PFSK-1 (cell line): ENCODE results near the gene PHYHD1.

Experiments used
- POLR2AphosphoS5 ChIP-seq: IDR thresholded peaks from 2 replicates; pipeline ENCODE4 v1.6.1; 2012; ENCODE audit warnings: low read depth, mild to moderate bottlenecking, control low read depth, low read length, moderate library complexity
- SIN3A ChIP-seq: IDR thresholded peaks from 2 replicates; pipeline ENCODE4 v1.6.1; 2012; ENCODE audit warnings: mild to moderate bottlenecking, low read length, moderate library complexity, borderline replicate concordance; ENCODE audit not compliant: insufficient read depth
- TAF1 ChIP-seq: IDR thresholded peaks from 2 replicates; pipeline ENCODE4 v1.6.1; 2012; ENCODE audit warnings: low read length, control low read depth, borderline replicate concordance; ENCODE audit not compliant: insufficient read depth
- TF ChIP-seq, protein P1 (sequence below), 2 experiments: IDR thresholded peaks; 2 replicates each; pipeline versions ENCODE4 v1.6.1 to v1.8.0; 2011 to 2012; ENCODE audit warnings: low read depth in 2 of 2, low read length in 2 of 2, control low read depth in 1 of 2, inconsistent platforms in 1 of 2, mild to moderate bottlenecking in 1 of 2, moderate library complexity in 1 of 2; ENCODE audit not compliant: insufficient read depth in 1 of 2

DNA sequence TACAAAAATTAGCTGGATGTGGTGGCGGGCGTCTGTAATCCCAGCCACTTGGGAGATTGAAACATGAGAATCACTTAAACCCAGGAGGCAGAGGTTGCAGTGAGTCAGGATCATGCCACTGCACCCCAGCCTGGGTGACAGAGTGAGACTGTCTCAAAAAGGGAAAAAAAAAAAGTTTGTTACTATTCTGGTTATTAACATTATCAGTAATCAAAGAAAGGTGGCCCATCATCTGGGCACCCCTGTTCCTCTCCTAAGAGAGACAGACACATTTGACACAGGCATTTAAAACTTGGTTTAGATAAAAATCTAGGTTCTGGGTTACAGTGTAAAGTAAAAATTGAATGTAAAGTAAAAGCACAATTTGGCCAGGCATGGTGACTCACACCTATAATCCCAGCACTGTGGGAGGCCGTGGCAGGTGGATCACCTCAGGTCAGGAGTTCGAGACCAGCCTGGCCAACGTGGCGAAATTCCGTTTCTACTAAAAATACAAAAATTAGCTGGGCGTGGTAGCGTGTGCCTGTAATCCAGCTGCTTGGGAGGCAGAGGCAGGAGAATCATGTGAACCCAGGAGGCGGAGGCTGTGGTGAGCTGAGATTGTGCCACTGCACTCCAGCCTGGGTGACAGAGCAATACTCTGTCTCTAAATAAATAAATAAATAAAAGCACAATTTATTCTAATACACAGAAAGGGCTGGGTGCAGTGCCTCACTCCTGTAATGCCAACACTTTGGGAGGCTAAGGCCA, 16.7 kb upstream of the PHYHD1 start:
- TF ChIP-seq, protein P1, sequence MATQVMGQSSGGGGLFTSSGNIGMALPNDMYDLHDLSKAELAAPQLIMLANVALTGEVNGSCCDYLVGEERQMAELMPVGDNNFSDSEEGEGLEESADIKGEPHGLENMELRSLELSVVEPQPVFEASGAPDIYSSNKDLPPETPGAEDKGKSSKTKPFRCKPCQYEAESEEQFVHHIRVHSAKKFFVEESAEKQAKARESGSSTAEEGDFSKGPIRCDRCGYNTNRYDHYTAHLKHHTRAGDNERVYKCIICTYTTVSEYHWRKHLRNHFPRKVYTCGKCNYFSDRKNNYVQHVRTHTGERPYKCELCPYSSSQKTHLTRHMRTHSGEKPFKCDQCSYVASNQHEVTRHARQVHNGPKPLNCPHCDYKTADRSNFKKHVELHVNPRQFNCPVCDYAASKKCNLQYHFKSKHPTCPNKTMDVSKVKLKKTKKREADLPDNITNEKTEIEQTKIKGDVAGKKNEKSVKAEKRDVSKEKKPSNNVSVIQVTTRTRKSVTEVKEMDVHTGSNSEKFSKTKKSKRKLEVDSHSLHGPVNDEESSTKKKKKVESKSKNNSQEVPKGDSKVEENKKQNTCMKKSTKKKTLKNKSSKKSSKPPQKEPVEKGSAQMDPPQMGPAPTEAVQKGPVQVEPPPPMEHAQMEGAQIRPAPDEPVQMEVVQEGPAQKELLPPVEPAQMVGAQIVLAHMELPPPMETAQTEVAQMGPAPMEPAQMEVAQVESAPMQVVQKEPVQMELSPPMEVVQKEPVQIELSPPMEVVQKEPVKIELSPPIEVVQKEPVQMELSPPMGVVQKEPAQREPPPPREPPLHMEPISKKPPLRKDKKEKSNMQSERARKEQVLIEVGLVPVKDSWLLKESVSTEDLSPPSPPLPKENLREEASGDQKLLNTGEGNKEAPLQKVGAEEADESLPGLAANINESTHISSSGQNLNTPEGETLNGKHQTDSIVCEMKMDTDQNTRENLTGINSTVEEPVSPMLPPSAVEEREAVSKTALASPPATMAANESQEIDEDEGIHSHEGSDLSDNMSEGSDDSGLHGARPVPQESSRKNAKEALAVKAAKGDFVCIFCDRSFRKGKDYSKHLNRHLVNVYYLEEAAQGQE (IDR thresholded peaks at IDR 0.05; ENCODE audit: insufficient read depth in 1 of 2, low read depth in 2 of 2, low read length in 2 of 2): no peak
- TF ChIP-seq POLR2AphosphoS5 (no peak), TAF1 (no peak), SIN3A (no peak)
